Bronchial epithelial cell (primary cell): ENCODE measurements around the gene TFAP2D. TPM values are rescaled to one million over a fixed set of nuclear protein-coding genes. Genes with fewer than 3 reads are reported as not detected.

ENCODE experiments used
- DNase-seq: peaks from one replicate; pipeline ENCODE4 v3.0.0-alpha.2; 2010; ENCODE audit warnings: low read depth
- FAIRE-seq: peaks from 2 replicates; lab custom pipeline; 2011; peaks lifted over from hg19 to GRCh38; lab: Jason Lieb, UNC
- H3K27me3 ChIP-seq: 2 replicates; pipeline ENCODE4 v1.5.1; 2011; ENCODE audit warnings: low read length; ENCODE audit not compliant: control insufficient read depth, insufficient read depth
- H3K36me3 ChIP-seq: 2 replicates; pipeline ENCODE4 v1.5.1; 2011; ENCODE audit warnings: low read length; ENCODE audit not compliant: control insufficient read depth, insufficient read depth
- H3K4me3 ChIP-seq: 2 replicates; pipeline ENCODE4 v1.5.1; 2011; ENCODE audit warnings: mild to moderate bottlenecking, low read depth, low read length, control low read depth
- CTCF ChIP-seq: IDR thresholded peaks from 2 replicates; pipeline ENCODE4 v1.5.1; 2011; ENCODE audit warnings: mild to moderate bottlenecking, moderate library complexity, low read length, control low read depth, inconsistent platforms; ENCODE audit not compliant: insufficient read depth, severe bottlenecking
- total RNA-seq: library from RNA; depleted of rRNA; stranded (reverse); fragments of >200 nt; gene quantifications from 2 replicates; pipeline ENCODE4 v1.2.1, GENCODE V29; 2014

The TFAP2D gene
- total RNA-seq, 1 donor from 2014 or later = not detected

GRCh38 chr6:50698546-50698945 lies 14.8 kb upstream of the TFAP2D start:
- FAIRE-seq = no peak
- no peak for DNase-seq
- Histone ChIP-seq H3K36me3 (no peaks in the 10 kb centered on the region), H3K27me3 (peaks cover 2% of the 10 kb centered on the region), H3K4me3 (no peak overlapping the region)
- TF ChIP-seq CTCF = no peak

- FAIRE-seq = no peak
- TF ChIP-seq CTCF = no peak
- H3K36me3 ChIP-seq = no peaks in the 10 kb centered on the region
- H3K27me3 ChIP-seq = no peaks in the 10 kb centered on the region
- peak; percentile 1 for DNase-seq
- no peak overlapping the region for H3K4me3 ChIP-seq
These were observed 14.1 kb upstream of the TFAP2D start for GRCh38 chr6:50699051-50699775.

- no peak for TF ChIP-seq CTCF
- FAIRE-seq (no peak), DNase-seq (no peak)
- Histone ChIP-seq H3K27me3 (peaks cover 36% of the 10 kb centered on the region), H3K4me3 (no peak overlapping the region), H3K36me3 (no peaks in the 10 kb centered on the region)
These were observed 6.8 kb upstream of the TFAP2D start for GRCh38 chr6:50706575-50706974.

GRCh38 chr6:50707191-50707590 lies 6.1 kb upstream of the TFAP2D start:
- TF ChIP-seq CTCF = no peak
- no peak for DNase-seq
- H3K27me3 ChIP-seq = peaks cover 41% of the 10 kb centered on the region

GRCh38 chr6:50707652-50708300 lies 5.5 kb upstream of the TFAP2D start:
- Histone ChIP-seq H3K4me3 (no peak overlapping the region), H3K27me3 (peaks cover 41% of the 10 kb centered on the region)
- no peak for FAIRE-seq

More at GRCh38 chr6:50707191-50707590, 6.1 kb upstream of the TFAP2D start:
- Histone ChIP-seq H3K36me3 (no peaks in the 10 kb centered on the region), H3K4me3 (no peak overlapping the region)
- no peak for FAIRE-seq

More at GRCh38 chr6:50707652-50708300, 5.5 kb upstream of the TFAP2D start:
- TF ChIP-seq CTCF = no peak
- H3K36me3 ChIP-seq = no peaks in the 10 kb centered on the region
- no peak for DNase-seq
